Erythroblast (primary cell): ENCODE results near the gene CCL4.

Experiments
- GATA1 ChIP-seq: IDR thresholded peaks from 2 replicates; pipeline ENCODE4 v1.6.1; 2011; ENCODE audit warnings: low read depth, mild to moderate bottlenecking, control low read depth, low read length, moderate library complexity
- POLR2A ChIP-seq: IDR thresholded peaks from 2 replicates; pipeline ENCODE4 v1.6.1; 2011; ENCODE audit warnings: mild to moderate bottlenecking, low read length

DNA sequence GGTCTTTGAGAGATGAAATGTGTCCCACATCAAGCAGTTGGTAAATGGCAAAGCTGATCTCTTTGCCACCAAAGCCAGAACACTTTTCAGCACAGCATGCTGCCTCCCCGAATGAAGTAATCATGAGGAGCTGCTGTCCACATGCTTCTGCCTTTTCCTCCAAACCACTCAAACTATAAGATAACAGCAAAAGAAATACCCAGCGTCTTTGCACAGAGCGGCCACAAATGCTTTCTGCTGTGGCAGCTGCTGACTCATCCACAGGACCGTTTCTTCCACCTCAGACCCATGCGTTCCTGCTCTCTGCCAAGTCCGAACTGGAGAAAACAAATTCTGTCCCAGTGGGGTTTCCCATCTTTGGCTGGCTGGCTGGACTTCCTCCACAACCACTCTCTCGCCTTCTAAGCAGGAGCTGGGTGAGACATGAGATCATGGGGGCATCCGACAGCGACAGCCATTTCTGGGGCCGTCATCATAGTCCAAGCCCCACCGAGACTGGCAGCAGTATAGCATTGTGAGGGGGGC, 45.7 kb downstream of the CCL4 start:
- peak; percentile 44 for TF ChIP-seq POLR2A
- TF ChIP-seq GATA1, result no peak
